ENCODE data around the gene FANK1.

- TF ChIP-seq CTCF (IDR thresholded peaks at IDR 0.05 in 8 of 11, conservative IDR thresholded peaks at IDR 0.05 in 3 of 11) (no peak), POLR2A (IDR thresholded peaks at IDR 0.05) (no peak), POLR2AphosphoS5 (IDR thresholded peaks at IDR 0.05) (no peak)
These were observed 13.8 kb upstream of the FANK1 start for GRCh38 chr10:125882596-125882995.

Data from spleen (tissue), 7 donors.